K562 (cell line): ENCODE measurements around the gene MYLK2. TPM values are rescaled to one million over a fixed set of nuclear protein-coding genes. Genes with fewer than 3 reads are reported as not detected.

Experiments used
- CAMTA2 ChIP-seq: fragments of 250-450 bp; sonication (Bioruptor Pico); conservative IDR thresholded peaks from 2 replicates; pipeline ENCODE4 v1.5.1; 2022
- CEBPG ChIP-seq, 3 experiments: fragments of 200-800 bp in 1 of 3; sonication (Bioruptor generic) in 1 of 3; sonication (generic) in 1 of 3; formaldehyde crosslinking in 1 of 3; IDR thresholded peaks in 2 of 3; conservative IDR thresholded peaks in 1 of 3; 2 replicates each; pipeline versions ENCODE4 v1.6.1 to v1.8.0; 2016 to 2022; ENCODE audit warnings: missing compliant biosample characterization in 2 of 3, missing genetic modification characterization in 2 of 3, mild to moderate bottlenecking in 1 of 3, missing genetic modification reagents in 1 of 3
- CHD4 ChIP-seq: fragments of 200-600 bp; sonication (generic); IDR thresholded peaks from 3 replicates; pipeline ENCODE4 v1.6.1; 2012; ENCODE audit warnings: low read depth, mild to moderate bottlenecking, mixed read lengths, low read length, inconsistent platforms; ENCODE audit not compliant: insufficient read depth, insufficient replicate concordance, poor library complexity, severe bottlenecking
- COPS2 ChIP-seq: fragments of 450-650 bp; conservative IDR thresholded peaks from 2 replicates; pipeline ENCODE4 v1.6.1; 2016; ENCODE audit warnings: mild to moderate bottlenecking, moderate library complexity
- DMBX1 ChIP-seq: fragments of 250-450 bp; sonication (Bioruptor Pico); IDR thresholded peaks from 2 replicates; pipeline ENCODE4 v1.8.0; 2022; ENCODE audit warnings: inconsistent platforms, mild to moderate bottlenecking, moderate library complexity, borderline replicate concordance
- FOXK1 ChIP-seq: sonication (generic); formaldehyde crosslinking; IDR thresholded peaks from 2 replicates; pipeline ENCODE4 v1.8.0; 2022; ENCODE audit warnings: missing genetic modification reagents, mild to moderate bottlenecking, borderline replicate concordance
- HES1 ChIP-seq: fragments of 450-650 bp; IDR thresholded peaks from 2 replicates; pipeline ENCODE4 v1.6.1; 2016; ENCODE audit warnings: low read depth, mild to moderate bottlenecking, moderate library complexity
- HNRNPK ChIP-seq: fragments of 200-400 bp; formaldehyde crosslinking; IDR thresholded peaks from one replicate; pipeline ENCODE4 v1.6.1; 2018; ENCODE audit warnings: mild to moderate bottlenecking, low read depth, low read length; ENCODE audit not compliant: poor library complexity, severe bottlenecking
- ILF3 ChIP-seq: fragments of 450-650 bp; IDR thresholded peaks from 2 replicates; pipeline ENCODE4 v1.6.1; 2018; ENCODE audit warnings: antibody characterized with exemption, mild to moderate bottlenecking, moderate library complexity, borderline replicate concordance
- KDM2B ChIP-seq: fragments of 250-450 bp; sonication (Bioruptor Pico); IDR thresholded peaks from 2 replicates; pipeline ENCODE4 v1.8.0; 2021; ENCODE audit warnings: mild to moderate bottlenecking, moderate library complexity
- MTA3 ChIP-seq: fragments of 450-650 bp; formaldehyde crosslinking; IDR thresholded peaks from 2 replicates; pipeline ENCODE4 v1.6.1; 2017; ENCODE audit warnings: mild to moderate bottlenecking, borderline replicate concordance
- RNF2 ChIP-seq: sonication (generic); IDR thresholded peaks from 2 replicates; pipeline ENCODE4 v1.6.1; 2016
- SMARCB1 ChIP-seq: IDR thresholded peaks from 2 replicates; pipeline ENCODE4 v1.6.1; 2011; ENCODE audit warnings: improper control_type of control experiment, low read depth; ENCODE audit not compliant: insufficient read length
- TAF9B ChIP-seq: fragments of 450-650 bp; IDR thresholded peaks from 2 replicates; pipeline ENCODE4 v1.6.1; 2018; ENCODE audit warnings: mild to moderate bottlenecking; ENCODE audit not compliant: partially characterized antibody
- TRIM28 ChIP-seq: fragments of 450-650 bp; IDR thresholded peaks from 2 replicates; pipeline ENCODE4 v1.6.1; 2017
- ZBTB34 ChIP-seq: fragments of 250-450 bp; sonication (Bioruptor Pico); IDR thresholded peaks from 2 replicates; pipeline ENCODE4 v1.8.0; 2021; ENCODE audit warnings: mild to moderate bottlenecking, moderate library complexity
- ZNF143 ChIP-seq: sonication (generic); formaldehyde crosslinking; IDR thresholded peaks from 2 replicates; pipeline ENCODE4 v1.9.0; 2022; ENCODE audit warnings: mild to moderate bottlenecking, missing genetic modification reagents
- ZNF175 ChIP-seq: fragments of 200-800 bp; sonication (Bioruptor generic); IDR thresholded peaks from 2 replicates; pipeline ENCODE4 v1.6.1; 2016; ENCODE audit warnings: low read depth, mild to moderate bottlenecking, missing genetic modification characterization, missing compliant biosample characterization
- ZNF23 ChIP-seq: fragments of 250-450 bp; sonication (Bioruptor Pico); IDR thresholded peaks from 2 replicates; pipeline ENCODE4 v1.4.0; 2020; ENCODE audit warnings: mild to moderate bottlenecking
- ZNF280A ChIP-seq: fragments of 450-650 bp; IDR thresholded peaks from 2 replicates; pipeline ENCODE4 v1.6.1; 2018; ENCODE audit warnings: mild to moderate bottlenecking, low read depth; ENCODE audit not compliant: partially characterized antibody
- ZNF507 ChIP-seq: conservative IDR thresholded peaks from 2 replicates; pipeline ENCODE4 v1.6.1; 2017; ENCODE audit warnings: missing genetic modification characterization, missing compliant biosample characterization
- ZNF655 ChIP-seq: fragments of 250-450 bp; sonication (Bioruptor Pico); IDR thresholded peaks from 2 replicates; pipeline ENCODE4 v1.5.0; 2021
- polyA plus RNA-seq, 8 experiments: library from polyadenylated mRNA; depleted of rRNA in 4 of 8; stranded (reverse) in 5 of 8; unstranded in 3 of 8; fragments of >200 nt; fragmentation: Nextera tagmentation in 2 of 8; fragmentation: Illumina TruSeq in 1 of 8; extraction: Ambion mirVana in 2 of 8; extraction: Trizol in 1 of 8; gene quantifications; 2 replicates each; pipeline versions ENCODE4 v1.2.1 to v1.2.3, GENCODE V29; 2011 to 2014; ENCODE audit warnings: inconsistent platforms in 1 of 8, missing spikeins in 1 of 8
- total RNA-seq, 7 experiments: library from RNA; depleted of rRNA in 6 of 7; stranded (reverse); fragments of >200 nt in 6 of 7; fragmentation: Illumina TruSeq in 2 of 7; extraction: Trizol in 2 of 7; gene quantifications; 2 replicates each; pipeline versions ENCODE4 v1.2.1 to v1.2.3, GENCODE V29; 2011 to 2021; ENCODE audit warnings: low replicate concordance in 1 of 7

Gene MYLK2
- total and polyA plus RNA-seq, 9 of the 15 experiments (the other 6 are each of a cell fraction or from before 2014, with no cell fraction given) = 0.07 to 0.53 (median 0.18) TPM; not detected in 2

GRCh38 chr20:31835977-31836852 lies 17.1 kb downstream of the MYLK2 start (continued):
- TF ChIP-seq HES1 (no peak), ILF3 (no peak), COPS2 (no peak), ZNF507 (no peak), FOXK1 (CRISPR knock-in tag) (no peak), ZNF143 (CRISPR knock-in tag) (0 out of 2 replicates have a peak, but pooled peaks have one; percentile 26), RNF2 (no peak), CEBPG (CRISPR knock-in tag; IDR thresholded peaks at IDR 0.05) (no peak), CEBPG (tag; conservative IDR thresholded peaks at IDR 0.05 in 1 of 2, IDR thresholded peaks at IDR 0.05 in 1 of 2) (no peak), HNRNPK (no peak), ZNF175 (CRISPR knock-in tag) (no peak), ZNF655 (CRISPR knock-in tag) (no peak), TAF9B (no peak), TRIM28 (no peak), DMBX1 (CRISPR knock-in tag) (peak; percentile 52; the same call in 1 of the 2 replicates), ZBTB34 (CRISPR knock-in tag) (no peak), ZNF23 (CRISPR knock-in tag) (no peak), SMARCB1 (peak; percentile 65), CAMTA2 (no peak), CHD4 (no peak), KDM2B (CRISPR knock-in tag) (no peak), ZNF280A (no peak), MTA3 (peak; percentile 72; the same call in 1 of the 2 replicates)
